ENCODE results near the gene BLID. TPM values are rescaled to one million over a fixed set of nuclear protein-coding genes. Genes with fewer than 3 reads are reported as not detected.
A peak's percentile ranks its signal among the peaks of the same experiment; 100 is the strongest.

Gene BLID
- total RNA-seq, 4 donors from 2014 or later, result 1.2 to 13.5 (median 5.4) TPM; not detected in 1

DNA sequence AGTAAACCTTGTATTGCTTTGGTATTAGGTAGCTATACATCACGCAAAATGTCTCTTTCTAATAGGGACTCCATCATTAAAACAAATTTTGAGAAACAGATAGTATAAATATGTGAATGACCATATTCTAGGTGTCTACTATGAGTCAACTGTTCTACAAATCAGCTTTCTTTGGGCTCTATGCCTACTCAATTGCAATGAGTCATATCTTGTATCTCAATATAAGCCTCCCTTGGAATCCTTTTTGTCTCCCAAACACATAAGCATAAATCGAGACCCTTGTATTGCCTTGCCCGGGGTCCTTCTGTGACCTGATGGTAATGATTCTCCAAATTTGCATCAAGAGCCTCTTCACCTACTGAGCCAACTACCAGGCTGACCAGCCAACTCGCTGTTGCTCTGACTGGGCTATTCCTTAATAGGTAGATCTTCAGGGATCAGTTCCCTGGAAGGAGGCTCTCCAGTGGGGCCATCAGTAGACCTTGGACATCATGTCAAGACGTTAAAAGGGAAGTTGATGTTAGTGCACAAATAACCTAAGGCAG is 22.2 kb downstream of the BLID start:
- no peak for TF ChIP-seq CTCF (IDR thresholded peaks at IDR 0.05)
- TF ChIP-seq POLR2AphosphoS5 (IDR thresholded peaks at IDR 0.05), result peak; percentile 50
- Histone ChIP-seq H3K4me3 (no peak overlapping the region), H3K9me3 (peaks cover 0 to 5% (median 0%) of the 10 kb centered on the region in 3 donors), H3K4me1 (peaks cover 4 to 45% (median 14%) of the 10 kb centered on the region in 3 donors), H3K36me3 (peaks cover 0 to 16% of the 10 kb centered on the region in 2 donors), H3K27me3 (no peaks in the 10 kb centered on the region), H3K27ac (peak overlapping the region; percentile 83 to 99 (median 90))
- no peak for ATAC-seq
- 53 to 57% methylated on average over 4 to 5 of the region's 5 CpGs for WGBS, 2 donors (ENCODE audit: low coverage in 1 of 2)

- peaks cover 0 to 33% of the 10 kb centered on the region in 2 donors for H3K36me3 ChIP-seq
- peaks cover 4 to 54% (median 14%) of the 10 kb centered on the region in 3 donors for H3K4me1 ChIP-seq
- H3K4me3 ChIP-seq, result no peak overlapping the region
- WGBS, 2 donors (ENCODE audit: low coverage in 1 of 2), result 83 to 88% methylated on average over 1 of the region's 1 CpG
- H3K27ac ChIP-seq, result peak overlapping the region in 3 of 4 donors; percentile 63 to 94 (median 83)
- no peaks in the 10 kb centered on the region for H3K27me3 ChIP-seq
- TF ChIP-seq CTCF (IDR thresholded peaks at IDR 0.05), result no peak
- no peak for TF ChIP-seq POLR2AphosphoS5 (IDR thresholded peaks at IDR 0.05)
- no peak for TF ChIP-seq EP300 (IDR thresholded peaks at IDR 0.05)
- no peak for TF ChIP-seq POLR2A (IDR thresholded peaks at IDR 0.05)
- ATAC-seq, result no peak
- H3K9me3 ChIP-seq, result peaks cover 0 to 5% (median 0%) of the 10 kb centered on the region in 3 donors
These were observed 24.2 kb downstream of the BLID start for GRCh38 chr11:122091835-122092234.

DNA sequence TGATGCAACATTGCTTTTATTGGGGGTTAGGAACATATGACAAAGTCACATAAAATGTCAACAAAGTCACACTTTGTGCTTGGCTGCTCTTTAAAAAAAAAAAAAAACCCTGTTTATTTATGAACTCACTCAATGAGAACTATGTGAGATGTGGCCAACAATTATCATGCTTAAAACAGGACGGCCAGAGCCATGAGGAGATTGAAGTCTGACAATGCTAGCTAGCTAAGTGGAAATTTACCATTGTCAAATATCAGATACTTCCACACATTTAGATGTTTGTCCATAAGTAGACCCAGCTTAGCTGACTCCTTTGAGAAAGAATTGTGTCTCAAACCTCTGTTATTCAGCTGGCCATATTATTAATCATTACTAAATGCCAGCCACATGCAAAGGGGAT is 26.9 kb downstream of the BLID start:
- Histone ChIP-seq H3K9me3 (peaks cover 0 to 5% (median 0%) of the 10 kb centered on the region in 3 donors), H3K4me1 (peaks cover 4 to 58% (median 18%) of the 10 kb centered on the region in 3 donors), H3K4me3 (no peak overlapping the region), H3K27ac (peak overlapping the region in 2 of 4 donors; percentile 41 to 42), H3K36me3 (peaks cover 0 to 33% of the 10 kb centered on the region in 2 donors), H3K27me3 (no peaks in the 10 kb centered on the region)
- no peak for TF ChIP-seq CTCF (IDR thresholded peaks at IDR 0.05)
- no peak for TF ChIP-seq POLR2AphosphoS5 (IDR thresholded peaks at IDR 0.05)
- no peak for TF ChIP-seq POLR2A (IDR thresholded peaks at IDR 0.05)
- TF ChIP-seq EP300 (IDR thresholded peaks at IDR 0.05), result no peak
- ATAC-seq, result no peak
- 11 to 12% methylated on average over 1 of the region's 1 CpG for WGBS, 2 donors (ENCODE audit: low coverage in 1 of 2)

DNA sequence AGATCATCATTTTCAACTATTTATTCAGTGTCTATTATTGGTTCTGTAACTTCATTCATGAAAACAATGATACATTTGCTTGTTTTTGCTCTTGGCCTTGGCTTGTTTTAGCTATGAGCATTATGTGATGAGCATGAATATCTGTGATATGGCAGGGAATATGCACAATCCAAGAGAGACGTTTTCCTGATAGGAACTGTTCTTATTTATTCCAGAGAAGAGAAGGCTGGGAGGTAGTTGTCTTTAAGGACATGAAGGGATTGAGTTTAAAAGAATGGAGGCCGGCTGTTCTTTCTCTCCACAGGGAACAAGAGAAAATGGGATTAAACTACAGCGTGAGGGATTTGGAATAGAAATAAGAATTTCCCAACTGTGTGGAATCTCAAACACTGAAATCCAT is 30.3 kb downstream of the BLID start:
- Histone ChIP-seq H3K4me1 (peaks cover 4 to 39% (median 11%) of the 10 kb centered on the region in 3 donors), H3K4me3 (no peak overlapping the region), H3K36me3 (peaks cover 0 to 23% of the 10 kb centered on the region in 2 donors), H3K27me3 (no peaks in the 10 kb centered on the region), H3K27ac (peak overlapping the region in 3 of 4 donors; percentile 11 to 64 (median 63)), H3K9me3 (no peaks in the 10 kb centered on the region)
- ATAC-seq, result no peak
- 29 to 55% methylated on average over 3 of the region's 3 CpGs for WGBS, 2 donors (ENCODE audit: low coverage in 1 of 2)
- TF ChIP-seq POLR2AphosphoS5 (IDR thresholded peaks at IDR 0.05) (no peak), EP300 (IDR thresholded peaks at IDR 0.05) (no peak), CTCF (IDR thresholded peaks at IDR 0.05) (no peak), POLR2A (IDR thresholded peaks at IDR 0.05) (no peak)

- Histone ChIP-seq H3K27ac (peak overlapping the region in 3 of 4 donors; percentile 11 to 64 (median 63)), H3K4me3 (no peak overlapping the region), H3K4me1 (peaks cover 4 to 36% (median 11%) of the 10 kb centered on the region in 3 donors), H3K9me3 (no peaks in the 10 kb centered on the region), H3K36me3 (peaks cover 0 to 18% of the 10 kb centered on the region in 2 donors), H3K27me3 (no peaks in the 10 kb centered on the region)
- ATAC-seq, result peak; percentile 82
- 11 to 16% methylated on average over 1 of the region's 1 CpG for WGBS, 2 donors (ENCODE audit: low coverage in 1 of 2)
- TF ChIP-seq POLR2AphosphoS5 (IDR thresholded peaks at IDR 0.05) (peak; percentile 70), POLR2A (IDR thresholded peaks at IDR 0.05) (no peak), CTCF (IDR thresholded peaks at IDR 0.05) (no peak), EP300 (IDR thresholded peaks at IDR 0.05) (no peak)
These were observed 30.8 kb downstream of the BLID start for GRCh38 chr11:122085264-122085663.
